ENCODE data around the gene FOXO1.

DNA sequence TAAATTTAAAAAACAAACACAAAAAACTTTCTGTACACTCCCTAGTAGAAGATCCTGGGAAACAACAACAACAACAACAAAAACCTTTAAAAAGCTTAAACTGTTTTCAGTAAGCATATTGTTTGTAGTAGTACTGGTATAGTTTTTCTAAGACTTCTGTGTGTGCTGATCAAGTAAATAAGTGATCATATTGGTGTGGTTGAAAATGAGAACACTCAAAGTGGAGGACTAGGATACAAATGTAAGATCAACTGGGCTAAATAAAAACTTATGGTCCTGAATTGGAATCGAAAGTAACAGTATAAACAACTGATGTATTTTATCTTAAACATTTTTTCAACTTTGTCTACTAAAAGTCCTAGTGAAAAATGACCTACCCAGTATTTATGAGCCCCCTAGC lies 135.5 kb downstream of the FOXO1 start:
- TF ChIP-seq, protein P1, sequence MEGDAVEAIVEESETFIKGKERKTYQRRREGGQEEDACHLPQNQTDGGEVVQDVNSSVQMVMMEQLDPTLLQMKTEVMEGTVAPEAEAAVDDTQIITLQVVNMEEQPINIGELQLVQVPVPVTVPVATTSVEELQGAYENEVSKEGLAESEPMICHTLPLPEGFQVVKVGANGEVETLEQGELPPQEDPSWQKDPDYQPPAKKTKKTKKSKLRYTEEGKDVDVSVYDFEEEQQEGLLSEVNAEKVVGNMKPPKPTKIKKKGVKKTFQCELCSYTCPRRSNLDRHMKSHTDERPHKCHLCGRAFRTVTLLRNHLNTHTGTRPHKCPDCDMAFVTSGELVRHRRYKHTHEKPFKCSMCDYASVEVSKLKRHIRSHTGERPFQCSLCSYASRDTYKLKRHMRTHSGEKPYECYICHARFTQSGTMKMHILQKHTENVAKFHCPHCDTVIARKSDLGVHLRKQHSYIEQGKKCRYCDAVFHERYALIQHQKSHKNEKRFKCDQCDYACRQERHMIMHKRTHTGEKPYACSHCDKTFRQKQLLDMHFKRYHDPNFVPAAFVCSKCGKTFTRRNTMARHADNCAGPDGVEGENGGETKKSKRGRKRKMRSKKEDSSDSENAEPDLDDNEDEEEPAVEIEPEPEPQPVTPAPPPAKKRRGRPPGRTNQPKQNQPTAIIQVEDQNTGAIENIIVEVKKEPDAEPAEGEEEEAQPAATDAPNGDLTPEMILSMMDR (IDR thresholded peaks at IDR 0.05; ENCODE audit: low read length): no peak
- TF ChIP-seq EZH2 (IDR thresholded peaks at IDR 0.05; ENCODE audit: borderline replicate concordance, low read length): no peak
